GM23338 (cell line): ENCODE measurements around the gene TMEM178B.

Experiments
- ETS1 ChIP-seq: IDR thresholded peaks from 2 replicates; pipeline ENCODE4 v1.6.1; 2016; ENCODE audit warnings: antibody characterized with exemption
- EZH2 ChIP-seq: fragments of 200-600 bp; sonication (generic); IDR thresholded peaks from one replicate; pipeline ENCODE4 v1.8.0; 2017; ENCODE audit warnings: antibody characterized with exemption, mild to moderate bottlenecking, low read depth; ENCODE audit not compliant: unreplicated experiment
- EZH2phosphoT487 ChIP-seq: fragments of 200-600 bp; sonication (generic); IDR thresholded peaks from one replicate; pipeline ENCODE4 v1.8.1; 2018; ENCODE audit warnings: antibody characterized with exemption; ENCODE audit not compliant: unreplicated experiment
- POLR2AphosphoS5 ChIP-seq: IDR thresholded peaks from 2 replicates; pipeline ENCODE4 v1.6.1; 2016; ENCODE audit warnings: antibody characterized with exemption, low read depth
- REST ChIP-seq: IDR thresholded peaks from one replicate; pipeline ENCODE4 v1.6.1; 2018; ENCODE audit warnings: antibody characterized with exemption; ENCODE audit not compliant: unreplicated experiment
- ZNF114 ChIP-seq: fragments of 250-450 bp; sonication (Bioruptor Pico); IDR thresholded peaks from 2 replicates; pipeline ENCODE4 v1.5.0; 2020; ENCODE audit warnings: mild to moderate bottlenecking, moderate library complexity
- TF ChIP-seq, protein P1 (sequence below), 2 experiments: fragments of 200-600 bp in 1 of 2; sonication (generic) in 1 of 2; conservative IDR thresholded peaks; 2 replicates each; pipeline versions ENCODE4 v1.5.1 to v1.6.1; 2016 to 2017; ENCODE audit warnings: antibody characterized with exemption in 2 of 2, low read depth in 2 of 2, mild to moderate bottlenecking in 2 of 2, moderate library complexity in 1 of 2

DNA sequence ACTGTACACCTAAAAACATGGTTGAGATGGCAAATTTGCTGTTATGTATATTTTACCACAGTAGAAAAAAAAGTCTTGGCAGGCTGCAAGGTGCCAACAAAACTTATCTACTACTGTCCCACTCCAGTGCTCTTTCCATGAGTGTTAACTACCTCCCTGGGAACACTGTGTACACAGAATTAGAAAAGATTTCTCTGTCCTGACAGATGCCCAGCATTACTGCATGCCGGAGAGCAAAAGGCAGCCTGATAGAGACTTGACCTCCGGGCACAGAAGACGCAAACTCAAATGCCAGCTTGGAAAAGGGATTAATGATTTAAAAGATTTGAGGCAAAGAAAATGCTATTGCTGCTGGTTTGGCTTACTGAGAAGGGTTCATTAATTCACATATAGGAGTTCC, 228.8 kb downstream of the TMEM178B start:
- no peak for TF ChIP-seq ETS1
- TF ChIP-seq REST, result no peak
- TF ChIP-seq ZNF114, result no peak
- TF ChIP-seq, protein P1, sequence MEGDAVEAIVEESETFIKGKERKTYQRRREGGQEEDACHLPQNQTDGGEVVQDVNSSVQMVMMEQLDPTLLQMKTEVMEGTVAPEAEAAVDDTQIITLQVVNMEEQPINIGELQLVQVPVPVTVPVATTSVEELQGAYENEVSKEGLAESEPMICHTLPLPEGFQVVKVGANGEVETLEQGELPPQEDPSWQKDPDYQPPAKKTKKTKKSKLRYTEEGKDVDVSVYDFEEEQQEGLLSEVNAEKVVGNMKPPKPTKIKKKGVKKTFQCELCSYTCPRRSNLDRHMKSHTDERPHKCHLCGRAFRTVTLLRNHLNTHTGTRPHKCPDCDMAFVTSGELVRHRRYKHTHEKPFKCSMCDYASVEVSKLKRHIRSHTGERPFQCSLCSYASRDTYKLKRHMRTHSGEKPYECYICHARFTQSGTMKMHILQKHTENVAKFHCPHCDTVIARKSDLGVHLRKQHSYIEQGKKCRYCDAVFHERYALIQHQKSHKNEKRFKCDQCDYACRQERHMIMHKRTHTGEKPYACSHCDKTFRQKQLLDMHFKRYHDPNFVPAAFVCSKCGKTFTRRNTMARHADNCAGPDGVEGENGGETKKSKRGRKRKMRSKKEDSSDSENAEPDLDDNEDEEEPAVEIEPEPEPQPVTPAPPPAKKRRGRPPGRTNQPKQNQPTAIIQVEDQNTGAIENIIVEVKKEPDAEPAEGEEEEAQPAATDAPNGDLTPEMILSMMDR (conservative IDR thresholded peaks at IDR 0.05; ENCODE audit: low read depth in 2 of 2), result no peak
- TF ChIP-seq EZH2phosphoT487, result no peak
- no peak for TF ChIP-seq POLR2AphosphoS5
- TF ChIP-seq EZH2, result no peak
